NCI-H1105 (cell line): ENCODE results near the gene CAMK4.
"Not testable (repeated sequence)": the region's sequence is repeated elsewhere in the genome, so short reads cannot be mapped to it uniquely, and the experiment has no call there.

Source experiments
- DNase-seq: peaks from one replicate; lab custom pipeline; 2025; lab: John Stamatoyannopoulos, UW

Gene CAMK4

DNA sequence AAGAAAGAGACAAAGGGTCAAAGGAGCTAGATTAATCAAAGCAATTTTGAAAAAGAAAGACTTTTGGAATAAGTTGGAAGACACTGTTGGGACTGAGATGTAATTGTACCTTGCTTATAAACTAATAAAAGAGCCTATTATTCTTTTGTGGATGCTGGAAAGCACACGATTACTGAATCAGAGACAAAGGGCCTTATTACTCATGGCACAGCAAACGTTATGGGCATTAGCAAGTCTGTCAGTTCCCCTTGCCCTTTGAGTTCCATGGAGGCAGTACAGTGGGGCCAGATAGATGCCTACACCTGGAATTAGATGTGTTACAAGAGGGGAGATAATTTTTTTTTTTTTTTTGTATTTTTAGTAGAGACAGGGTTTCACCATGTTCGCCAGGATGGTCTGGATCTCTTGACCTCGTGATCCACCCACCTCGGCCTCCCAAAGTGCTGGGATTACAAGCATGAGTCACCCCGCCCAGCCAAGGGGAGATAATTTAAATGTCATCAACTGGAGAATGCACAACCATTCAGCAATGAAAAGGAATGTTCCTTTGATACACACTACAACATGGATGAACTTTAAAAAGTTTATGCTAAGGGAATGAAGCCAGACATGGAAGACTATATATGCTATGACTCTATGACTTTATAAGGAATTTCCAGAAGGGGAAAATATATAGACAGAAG, 159.2 kb downstream of the CAMK4 start:
- no peak for DNase-seq

GRCh38 chr5:111384220-111384619, 160.0 kb downstream of the CAMK4 start:
- DNase-seq = no peak

DNA sequence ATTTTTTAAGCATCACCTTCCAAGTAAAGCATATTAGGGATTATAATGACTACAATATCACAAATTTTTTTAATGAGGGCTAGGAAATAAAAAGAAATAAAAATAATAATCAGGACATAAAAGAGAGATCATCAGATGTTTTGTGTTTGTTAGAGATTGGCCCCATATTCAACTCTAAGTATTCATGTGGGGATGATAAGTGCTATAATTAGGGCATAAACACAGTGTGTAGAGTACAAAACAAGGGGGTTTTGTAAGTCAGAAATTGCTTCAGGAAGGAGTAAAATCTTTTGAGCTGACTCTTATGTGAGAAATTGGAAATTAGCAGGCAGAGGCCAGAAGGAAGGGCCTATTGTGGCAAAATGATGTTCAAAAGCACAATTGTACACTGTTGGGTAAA, 160.9 kb downstream of the CAMK4 start:
- DNase-seq = no peak

GRCh38 chr5:111385970-111386831, 162.0 kb downstream of the CAMK4 start:
- DNase-seq = peak; percentile 47

DNA sequence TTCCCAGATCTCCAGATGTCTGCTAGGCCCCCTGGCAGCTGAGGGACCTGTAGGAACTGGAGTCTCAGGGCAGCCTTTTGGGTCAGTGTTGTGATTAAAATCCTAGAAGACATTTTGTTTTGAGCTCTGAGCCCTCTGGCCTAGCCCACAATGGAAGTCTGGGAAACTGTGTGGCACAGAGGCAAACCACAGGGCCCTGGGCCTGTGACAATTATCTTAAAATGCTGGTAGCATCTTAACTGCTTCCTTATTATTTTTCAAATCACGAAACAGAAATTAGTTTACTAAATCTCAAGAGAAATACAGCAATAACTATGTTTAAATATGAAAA, 162.6 kb downstream of the CAMK4 start:
- no peak for DNase-seq

DNA sequence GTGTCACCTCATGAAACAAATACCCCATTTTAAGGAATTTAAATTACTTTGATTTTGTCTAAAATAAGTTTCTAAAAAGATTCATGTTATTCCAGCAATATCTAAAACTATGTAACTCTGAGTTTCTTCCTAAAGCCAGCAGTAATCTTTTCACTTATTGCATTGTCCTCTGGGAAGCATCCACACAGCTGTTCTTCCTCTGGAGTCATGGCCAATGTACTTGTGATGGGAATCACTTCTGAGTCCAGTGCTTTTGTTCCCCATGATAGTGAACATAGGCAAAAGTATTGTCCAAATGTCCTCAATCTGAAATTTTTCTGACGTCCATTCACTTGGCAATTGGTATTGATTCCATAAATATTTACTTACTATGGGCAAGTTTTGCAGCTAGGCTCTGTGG, 163.2 kb downstream of the CAMK4 start:
- DNase-seq = no peak

DNA sequence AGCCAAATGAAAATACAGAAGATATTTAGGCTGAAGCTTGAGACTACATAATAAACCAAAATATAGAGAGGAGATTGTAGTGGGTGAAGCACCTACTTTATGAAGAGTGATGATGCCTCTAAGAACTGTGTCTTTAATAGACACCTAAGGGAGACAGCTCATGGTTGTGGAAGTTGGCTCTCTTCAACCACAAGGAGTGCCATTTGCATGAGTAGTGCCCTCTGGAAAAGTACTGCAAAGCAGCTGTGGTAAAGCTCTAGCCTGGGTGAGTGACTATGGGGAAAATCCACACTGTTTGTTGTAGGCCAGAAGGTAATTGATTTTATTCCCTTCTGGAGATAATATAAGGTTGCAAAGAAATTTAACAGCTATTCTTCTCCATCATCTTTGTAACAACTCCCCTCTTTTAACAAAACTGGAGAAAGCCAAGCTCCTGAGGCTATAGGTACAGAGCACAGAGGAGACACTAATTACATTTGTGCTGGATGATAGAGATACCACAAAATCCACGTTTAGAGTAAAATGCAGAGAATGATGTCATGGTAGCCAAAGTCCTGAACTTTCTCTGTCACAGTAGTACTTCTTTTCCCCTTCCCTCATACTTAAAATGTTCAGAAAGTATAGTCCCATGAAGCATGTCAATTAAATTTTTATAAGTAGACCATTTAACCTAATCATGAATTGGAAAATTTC, 165.4 kb downstream of the CAMK4 start:
- DNase-seq = no peak

DNA sequence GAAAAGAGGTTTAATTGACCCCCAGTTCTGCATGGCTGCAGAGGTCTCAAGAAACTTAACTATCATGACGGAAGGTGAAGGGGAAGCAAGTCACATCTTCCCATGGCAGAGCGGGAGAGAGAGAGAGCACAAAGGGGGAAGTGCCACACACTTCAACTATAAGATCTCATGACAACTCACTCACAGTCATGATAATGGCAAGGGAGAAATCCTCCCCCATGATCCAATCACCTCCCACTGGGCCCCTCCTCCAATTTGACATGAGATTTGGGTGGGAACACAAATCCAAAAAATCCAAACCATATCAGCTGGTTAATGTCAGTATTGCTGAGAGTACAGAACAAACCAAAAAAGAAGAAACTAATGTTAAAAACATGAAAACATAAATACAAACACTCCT, 168.0 kb downstream of the CAMK4 start:
- DNase-seq = no peak

- no peak for DNase-seq
Observed at GRCh38 chr5:111394586-111394985, 170.4 kb downstream of the CAMK4 start.

DNA sequence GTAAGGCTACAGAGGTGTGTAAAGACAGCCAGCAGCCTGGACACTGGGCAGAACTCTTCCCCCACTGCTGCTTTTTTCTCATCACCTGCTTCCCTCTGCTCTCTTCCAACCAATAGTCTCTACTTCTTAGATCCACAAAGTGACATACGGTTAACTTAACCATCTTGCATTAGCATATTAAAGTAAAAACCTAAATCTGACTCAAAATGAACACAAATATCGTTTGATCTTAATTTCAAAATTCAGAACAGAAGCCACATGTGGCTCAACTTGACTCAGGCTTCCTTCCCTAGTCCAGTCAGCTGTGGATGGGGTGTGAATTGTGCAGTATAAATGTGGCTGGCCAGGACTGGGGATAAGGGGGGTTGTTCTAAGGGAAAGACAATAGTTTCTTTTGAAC, 173.8 kb downstream of the CAMK4 start:
- no peak for DNase-seq

DNA sequence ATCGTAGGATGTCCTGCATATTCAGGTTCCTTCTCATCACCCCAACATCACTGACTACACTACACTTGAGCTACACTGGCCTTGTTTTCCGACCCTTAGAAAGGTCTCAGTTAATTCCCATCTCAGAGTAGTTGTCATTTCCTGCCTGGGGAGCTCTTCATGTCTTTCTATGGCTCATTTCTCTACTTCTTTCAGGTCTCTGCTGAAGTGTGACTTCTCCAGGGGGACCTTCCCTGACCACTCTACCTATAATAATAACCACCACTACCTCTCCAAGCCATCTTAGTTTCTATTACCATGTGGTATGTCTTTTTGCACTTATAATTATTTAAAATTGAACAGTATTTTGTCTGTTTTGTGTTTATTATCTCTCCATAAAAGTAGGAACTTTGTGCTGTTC, 174.9 kb downstream of the CAMK4 start:
- no peak for DNase-seq

DNA sequence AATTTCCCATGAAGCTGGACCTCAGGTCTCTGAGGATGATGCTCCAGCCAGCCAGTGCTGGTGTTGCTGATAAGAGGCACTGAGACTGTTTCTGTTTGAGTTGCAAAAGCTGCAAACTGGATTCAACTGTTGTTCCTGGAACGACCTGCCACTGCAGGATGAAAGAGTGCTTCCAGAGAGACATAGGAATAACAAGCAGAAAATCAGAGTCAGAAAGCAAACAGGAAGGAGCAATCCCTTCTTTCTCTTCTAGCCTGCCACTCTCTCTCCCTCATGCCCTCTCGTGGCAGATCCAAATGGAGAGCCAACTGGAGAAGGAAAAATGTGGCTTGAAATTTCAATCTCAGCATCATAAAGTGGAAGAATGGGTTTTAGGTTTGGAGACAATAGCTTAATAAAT, 177.7 kb downstream of the CAMK4 start:
- DNase-seq = no peak

- DNase-seq = no peak
Observed at GRCh38 chr5:111404270-111404769, 180.1 kb downstream of the CAMK4 start.

DNA sequence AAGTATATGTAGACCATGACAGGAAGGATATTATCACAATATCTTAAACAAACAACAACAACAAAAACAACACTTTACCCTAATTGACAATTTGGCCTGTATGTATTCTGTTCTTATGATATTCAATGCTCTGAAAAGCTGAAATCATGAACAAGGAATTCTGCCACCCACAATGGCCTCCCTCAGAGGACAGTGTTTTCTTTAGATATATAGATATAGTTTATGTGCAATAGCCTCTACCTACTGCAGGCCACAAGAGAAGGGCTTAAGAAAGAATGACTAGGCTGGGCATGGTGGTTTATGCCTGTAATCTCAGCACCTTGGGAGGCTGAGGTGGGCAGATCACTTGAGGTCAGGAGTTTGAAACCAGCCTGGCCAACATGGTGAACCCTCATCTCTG, 183.4 kb downstream of the CAMK4 start:
- DNase-seq = no peak

DNA sequence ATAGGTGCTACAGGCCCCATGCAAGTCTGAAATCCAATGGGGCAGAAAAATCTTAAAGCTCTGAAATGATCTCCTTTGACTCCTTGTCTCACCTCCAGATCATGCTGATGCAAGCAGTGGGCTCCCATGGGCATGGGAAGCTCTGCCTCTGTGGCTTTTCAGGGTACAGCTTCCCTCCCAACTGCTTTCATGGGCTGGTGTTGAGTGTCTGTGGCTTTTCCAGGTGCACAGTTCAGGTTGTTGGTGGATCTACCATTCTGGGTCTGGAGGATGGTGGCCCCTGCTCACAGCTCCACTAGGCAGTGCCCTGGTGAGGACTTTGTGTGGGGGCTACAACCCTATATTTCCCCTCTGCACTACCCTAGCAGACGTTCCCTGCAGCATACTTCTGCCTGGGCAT, 184.6 kb downstream of the CAMK4 start:
- DNase-seq = no peak

DNA sequence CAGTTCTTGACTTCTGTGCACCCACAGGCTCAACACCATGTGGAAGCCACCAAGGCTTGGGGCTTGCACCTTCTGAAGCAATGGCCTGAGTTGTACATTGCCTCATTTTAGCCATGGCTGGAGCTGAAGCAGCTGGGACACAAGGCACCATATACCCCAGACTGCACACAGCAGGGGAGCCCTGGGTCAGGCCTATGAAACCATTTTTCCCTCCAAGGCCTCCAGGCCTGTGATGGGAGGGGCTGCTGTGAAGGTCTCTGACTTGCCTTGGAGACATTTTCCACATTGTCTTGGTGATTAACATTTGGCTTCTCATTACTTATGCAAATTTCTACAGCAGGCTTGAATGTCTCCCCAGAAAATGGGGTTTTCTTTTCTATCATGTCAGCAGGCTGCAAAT, 185.1 kb downstream of the CAMK4 start:
- DNase-seq = not testable (repeated sequence)

DNA sequence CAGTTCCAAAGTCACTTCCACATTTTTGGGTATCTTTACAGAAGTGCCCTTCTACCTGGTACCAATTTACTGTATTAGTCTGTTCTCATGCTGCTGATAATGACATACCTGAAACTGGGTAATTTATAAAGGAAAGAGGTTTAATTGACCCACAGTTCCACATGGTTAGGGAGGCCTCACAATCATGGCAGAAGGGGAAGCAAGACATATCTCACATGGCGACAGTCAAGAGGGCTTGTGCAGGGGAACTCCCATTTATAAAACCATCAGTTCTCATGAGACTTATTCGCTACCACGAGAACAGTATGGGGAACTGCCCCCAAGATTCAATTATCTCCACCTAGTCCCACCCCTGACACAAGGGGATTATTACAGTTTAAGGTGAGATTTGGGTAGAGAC, 185.9 kb downstream of the CAMK4 start:
- not testable (repeated sequence) for DNase-seq

DNA sequence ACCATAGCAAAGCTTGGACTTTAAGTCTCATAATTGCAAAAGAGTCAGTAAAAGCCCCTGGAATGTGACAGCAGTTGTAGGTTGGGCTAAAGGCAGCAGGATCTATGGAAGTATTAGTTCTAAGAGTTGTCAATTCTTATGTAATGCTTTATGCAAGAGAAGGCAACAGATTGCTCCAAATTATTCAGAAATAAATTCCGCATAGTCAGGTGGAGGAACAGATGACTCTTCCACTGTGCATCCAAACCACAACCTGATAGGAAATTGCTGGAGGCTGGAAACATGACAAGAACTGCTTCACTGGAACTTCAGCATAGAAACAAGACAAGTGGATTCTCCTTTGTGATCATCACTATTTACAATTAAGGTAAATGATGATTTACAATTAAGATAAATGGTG, 187.1 kb downstream of the CAMK4 start:
- no peak for DNase-seq

- no peak for DNase-seq
Observed at GRCh38 chr5:111412593-111412992, 188.4 kb downstream of the CAMK4 start.

DNA sequence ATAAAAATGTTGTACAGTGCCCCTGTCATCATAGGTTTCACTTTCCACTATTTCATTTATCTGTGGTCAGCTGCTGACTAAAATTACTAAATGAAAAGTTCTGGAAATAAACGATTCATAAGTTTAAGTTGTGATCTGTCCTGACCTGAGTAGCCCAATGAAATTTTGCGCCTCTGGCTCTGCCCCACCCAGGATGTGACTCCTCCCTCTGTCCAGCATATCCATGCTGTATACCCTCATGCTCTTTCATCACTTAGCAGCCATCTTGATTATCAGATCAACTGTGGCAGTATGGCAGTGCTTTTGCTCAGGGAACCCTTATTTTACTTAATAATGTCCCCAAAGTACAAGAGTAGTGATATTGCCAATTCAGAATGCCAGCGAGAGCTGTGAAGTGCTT, 190.9 kb downstream of the CAMK4 start:
- DNase-seq = no peak

DNA sequence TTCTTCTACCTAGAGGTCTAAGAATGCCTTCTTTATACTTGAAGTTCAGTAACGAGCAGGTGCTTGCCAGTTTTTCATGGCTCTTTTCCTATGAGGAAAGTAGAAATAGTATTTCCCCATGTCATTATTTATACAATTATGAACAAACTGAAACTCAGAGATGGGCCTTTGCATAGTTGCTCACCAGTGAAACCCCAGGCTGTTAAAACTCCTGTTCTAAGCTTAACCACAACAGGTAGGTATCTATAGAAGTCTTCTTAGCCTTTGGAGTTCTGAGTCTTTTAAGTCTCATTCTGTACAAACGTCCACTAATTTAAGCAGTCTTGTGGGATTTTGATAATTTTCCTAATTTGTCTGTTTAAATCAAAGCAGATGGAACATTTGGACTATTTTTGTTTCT, 198.1 kb downstream of the CAMK4 start:
- DNase-seq = no peak

- peak; percentile 26 for DNase-seq
Observed at GRCh38 chr5:111422747-111423720, 198.8 kb downstream of the CAMK4 start.
